H1 (cell line): ENCODE data around the gene MARCHF10.

ENCODE experiments used
- PHF8 ChIP-seq: fragments of 200-600 bp; sonication (generic); conservative IDR thresholded peaks from 2 replicates; pipeline ENCODE4 v1.7.1; 2012; ENCODE audit warnings: low read depth, mild to moderate bottlenecking, inconsistent platforms, low read length, moderate library complexity
- POLR2A ChIP-seq, 2 experiments: IDR thresholded peaks; 1 replicate in 1 of 2; 2 replicates in 1 of 2; pipeline ENCODE4 v1.6.1; 2011; ENCODE audit warnings: low read depth in 2 of 2, low read length in 2 of 2, mild to moderate bottlenecking in 2 of 2; ENCODE audit errors: control extremely low read depth in 1 of 2
- RBBP5 ChIP-seq: IDR thresholded peaks from 2 replicates; pipeline ENCODE4 v1.7.1; 2012; ENCODE audit warnings: low read depth, mild to moderate bottlenecking, inconsistent platforms, low read length, moderate library complexity, borderline replicate concordance
- SIN3A ChIP-seq, 2 experiments: IDR thresholded peaks in 1 of 2; conservative IDR thresholded peaks in 1 of 2; 2 replicates each; pipeline ENCODE4 v1.6.1; 2011 to 2012; ENCODE audit warnings: low read length in 2 of 2, improper control_type of control experiment in 1 of 2, low read depth in 1 of 2, mild to moderate bottlenecking in 1 of 2
- TAF1 ChIP-seq: IDR thresholded peaks from 2 replicates; pipeline ENCODE4 v1.6.1; 2011; ENCODE audit warnings: mild to moderate bottlenecking, low read depth, low read length
- TF ChIP-seq, protein P1 (sequence below), 3 experiments: IDR thresholded peaks; 1 replicate in 2 of 3; 2 replicates in 1 of 3; pipeline versions ENCODE4 v1.5.1 to v1.6.1; 2011; ENCODE audit warnings: low read length in 3 of 3, mild to moderate bottlenecking in 3 of 3, inconsistent platforms in 2 of 3, low read depth in 1 of 3, moderate library complexity in 1 of 3; ENCODE audit not compliant: insufficient read depth in 1 of 3; ENCODE audit errors: control extremely low read depth in 1 of 3

DNA sequence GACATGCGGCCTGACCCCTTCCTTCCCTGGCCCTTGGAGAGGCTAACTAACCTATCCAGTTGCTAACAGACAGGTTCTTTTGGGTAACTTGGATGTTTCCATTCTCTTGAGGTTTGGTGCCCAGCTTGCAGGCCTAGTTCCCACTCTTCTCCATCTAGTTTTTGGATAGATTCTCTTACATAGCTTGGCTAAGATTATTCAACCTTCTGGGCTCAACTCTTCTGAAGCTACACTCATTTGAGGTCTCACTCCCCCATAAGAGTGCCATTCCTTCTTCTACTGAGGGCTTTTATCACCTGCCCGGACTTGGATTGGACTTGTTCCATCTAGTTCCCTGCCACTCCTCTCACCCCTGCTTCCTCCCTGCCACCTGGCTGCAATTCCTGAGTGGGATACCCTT, 44.1 kb upstream of the MARCHF10 start:
- TF ChIP-seq, protein P1, sequence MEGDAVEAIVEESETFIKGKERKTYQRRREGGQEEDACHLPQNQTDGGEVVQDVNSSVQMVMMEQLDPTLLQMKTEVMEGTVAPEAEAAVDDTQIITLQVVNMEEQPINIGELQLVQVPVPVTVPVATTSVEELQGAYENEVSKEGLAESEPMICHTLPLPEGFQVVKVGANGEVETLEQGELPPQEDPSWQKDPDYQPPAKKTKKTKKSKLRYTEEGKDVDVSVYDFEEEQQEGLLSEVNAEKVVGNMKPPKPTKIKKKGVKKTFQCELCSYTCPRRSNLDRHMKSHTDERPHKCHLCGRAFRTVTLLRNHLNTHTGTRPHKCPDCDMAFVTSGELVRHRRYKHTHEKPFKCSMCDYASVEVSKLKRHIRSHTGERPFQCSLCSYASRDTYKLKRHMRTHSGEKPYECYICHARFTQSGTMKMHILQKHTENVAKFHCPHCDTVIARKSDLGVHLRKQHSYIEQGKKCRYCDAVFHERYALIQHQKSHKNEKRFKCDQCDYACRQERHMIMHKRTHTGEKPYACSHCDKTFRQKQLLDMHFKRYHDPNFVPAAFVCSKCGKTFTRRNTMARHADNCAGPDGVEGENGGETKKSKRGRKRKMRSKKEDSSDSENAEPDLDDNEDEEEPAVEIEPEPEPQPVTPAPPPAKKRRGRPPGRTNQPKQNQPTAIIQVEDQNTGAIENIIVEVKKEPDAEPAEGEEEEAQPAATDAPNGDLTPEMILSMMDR (IDR thresholded peaks at IDR 0.05; ENCODE audit: control extremely low read depth in 1 of 3, insufficient read depth in 1 of 3, low read depth in 1 of 3, low read length in 3 of 3), result no peak
- TF ChIP-seq PHF8 (no peak), RBBP5 (no peak), SIN3A (conservative IDR thresholded peaks at IDR 0.05 in 1 of 2, IDR thresholded peaks at IDR 0.05 in 1 of 2; ENCODE audit: low read depth in 1 of 2, low read length in 2 of 2) (no peak), POLR2A (IDR thresholded peaks at IDR 0.05; ENCODE audit: control extremely low read depth in 1 of 2, low read depth in 2 of 2, low read length in 2 of 2) (no peak), TAF1 (no peak)
